Stimulated activated CD8-positive, alpha-beta memory T cell treated with anti-CD3 and anti-CD28 coated beads, Interleukin-4, amount 100 ng/mL, for 4 hours (primary cell): ENCODE data around the gene MDGA2.
"Not testable (repeated sequence)": the region's sequence is repeated elsewhere in the genome, so short reads cannot be mapped to it uniquely, and the experiment has no call there.

ENCODE experiments used
- DNase-seq, 2 donors: peaks; one replicate each; pipeline ENCODE4 v3.0.0-alpha.2; 2020; ENCODE audit warnings: low read depth in 2 of 2, low spot score in 1 of 2

MDGA2 gene

GRCh38 chr14:47624126-47624525 is 51.3 kb downstream of the MDGA2 start:
- not testable (repeated sequence) for DNase-seq

GRCh38 chr14:47619392-47619791 is 56.0 kb downstream of the MDGA2 start:
- no peak for DNase-seq

GRCh38 chr14:47606566-47606965 is 68.8 kb downstream of the MDGA2 start:
- no peak for DNase-seq

GRCh38 chr14:47596860-47597259 is 78.5 kb downstream of the MDGA2 start:
- DNase-seq: no peak

GRCh38 chr14:47596232-47596631 is 79.2 kb downstream of the MDGA2 start:
- DNase-seq: no peak

GRCh38 chr14:47595552-47595951 is 79.9 kb downstream of the MDGA2 start:
- no peak for DNase-seq

- no peak for DNase-seq
Measured at GRCh38 chr14:47590767-47591495, 84.5 kb downstream of the MDGA2 start.

GRCh38 chr14:47585447-47585846 is 90.0 kb downstream of the MDGA2 start:
- no peak for DNase-seq

GRCh38 chr14:47567273-47567672 is 108.1 kb downstream of the MDGA2 start:
- no peak for DNase-seq

GRCh38 chr14:47557894-47558293 is 117.5 kb downstream of the MDGA2 start:
- no peak for DNase-seq

- no peak for DNase-seq
Measured at GRCh38 chr14:47555333-47555732, 120.1 kb downstream of the MDGA2 start.

- DNase-seq: no peak
Measured at GRCh38 chr14:47549886-47550285, 125.5 kb downstream of the MDGA2 start.

GRCh38 chr14:47543459-47543858 is 131.9 kb downstream of the MDGA2 start:
- DNase-seq: no peak

- DNase-seq: no peak
Measured at GRCh38 chr14:47541662-47542061, 133.7 kb downstream of the MDGA2 start.

GRCh38 chr14:47539031-47539461 is 136.4 kb downstream of the MDGA2 start:
- no peak for DNase-seq

GRCh38 chr14:47536341-47536740 is 139.1 kb downstream of the MDGA2 start:
- no peak for DNase-seq

- DNase-seq: no peak
Measured at GRCh38 chr14:47526591-47527244, 148.7 kb downstream of the MDGA2 start.

GRCh38 chr14:47524524-47524923 is 150.9 kb downstream of the MDGA2 start:
- DNase-seq: no peak

- no peak for DNase-seq
Measured at GRCh38 chr14:47520382-47520781, 155.0 kb downstream of the MDGA2 start.

GRCh38 chr14:47511829-47512228 is 163.6 kb downstream of the MDGA2 start:
- DNase-seq: no peak

- no peak for DNase-seq
Measured at GRCh38 chr14:47509957-47510356, 165.4 kb downstream of the MDGA2 start.

- no peak for DNase-seq
Measured at GRCh38 chr14:47507861-47508260, 167.5 kb downstream of the MDGA2 start.

GRCh38 chr14:47500369-47500768 is 175.0 kb downstream of the MDGA2 start:
- no peak for DNase-seq
